Measurements from ENCODE around the gene XYLB. TPM values are rescaled to one million over a fixed set of nuclear protein-coding genes. Genes with fewer than 3 reads are reported as not detected.
"Not testable (repeated sequence)": the region's sequence is repeated elsewhere in the genome, so short reads cannot be mapped to it uniquely, and the experiment has no call there.

Gene XYLB
- total RNA-seq, 3 donors from 2014 or later = 5.2 to 7.9 (median 6.7) TPM

DNA sequence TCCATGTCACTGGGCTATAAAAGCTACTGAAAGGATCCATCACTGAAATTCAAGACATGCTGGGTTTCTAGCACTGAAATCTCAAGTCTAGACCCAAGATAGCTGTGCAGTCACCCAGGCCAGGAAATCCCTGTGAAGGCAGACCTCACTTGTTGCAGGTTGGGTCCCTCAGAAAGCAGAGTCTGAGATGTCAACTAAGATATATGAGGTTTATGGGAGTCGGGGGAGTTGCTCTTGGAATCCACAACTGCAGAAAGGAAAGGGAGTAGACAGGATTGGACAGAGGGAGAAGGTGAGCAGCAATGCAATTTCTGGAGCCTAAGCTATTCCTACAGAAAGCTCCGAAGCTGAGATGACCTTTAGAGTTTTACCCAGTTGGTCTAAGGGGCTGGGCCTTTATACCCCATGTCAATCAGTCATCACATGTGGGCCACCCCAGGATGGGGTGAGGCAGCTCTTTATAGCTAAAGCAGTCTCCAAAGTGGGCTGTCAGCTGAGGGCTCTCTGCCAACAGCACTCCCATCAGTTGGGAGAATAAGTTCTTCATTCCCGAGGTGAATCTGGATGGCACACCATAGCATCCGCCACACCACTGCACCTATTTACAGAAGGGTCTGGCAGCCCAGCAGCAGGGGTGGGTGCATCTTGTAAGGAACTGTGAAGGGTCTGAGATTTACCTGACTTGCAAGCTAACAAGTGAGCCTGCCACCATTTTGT, 54.8 kb downstream of the XYLB start:
- no peaks in the 10 kb centered on the region for H3K4me1 ChIP-seq
- no peak overlapping the region for H3K4me3 ChIP-seq
- no peak overlapping the region for H3K27ac ChIP-seq
- H3K27me3 ChIP-seq = no peaks in the 10 kb centered on the region
- no peaks in the 10 kb centered on the region for H3K9me3 ChIP-seq
- intact Hi-C loops (cut with DNase I; ENCODE audit: low total_unique reads) = no loop called here
- no peak for DNase-seq (ENCODE audit: low spot score in 2 of 2)
- no peak for TF ChIP-seq POLR2AphosphoS5 (IDR thresholded peaks at IDR 0.05)
- no peak for TF ChIP-seq CTCF (IDR thresholded peaks at IDR 0.05)
- no peak for TF ChIP-seq POLR2A (IDR thresholded peaks at IDR 0.05)
- no peaks in the 10 kb centered on the region for H3K36me3 ChIP-seq

GRCh38 chr3:38404286-38404685, 57.7 kb downstream of the XYLB start:
- no peak for DNase-seq (ENCODE audit: low spot score in 2 of 2)
- Histone ChIP-seq H3K4me3 (no peak overlapping the region), H3K36me3 (no peaks in the 10 kb centered on the region), H3K4me1 (no peaks in the 10 kb centered on the region), H3K27me3 (no peaks in the 10 kb centered on the region), H3K27ac (no peak overlapping the region), H3K9me3 (no peaks in the 10 kb centered on the region)
- no peak for TF ChIP-seq CTCF (IDR thresholded peaks at IDR 0.05)
- intact Hi-C loops (cut with DNase I; ENCODE audit: low total_unique reads) = no loop called here

GRCh38 chr3:38411591-38411990, 65.0 kb downstream of the XYLB start:
- DNase-seq (ENCODE audit: low spot score in 2 of 2) = no peak
- Histone ChIP-seq H3K4me1 (no peaks in the 10 kb centered on the region), H3K27ac (no peak overlapping the region), H3K9me3 (no peaks in the 10 kb centered on the region), H3K27me3 (no peaks in the 10 kb centered on the region), H3K4me3 (no peak overlapping the region), H3K36me3 (no peaks in the 10 kb centered on the region)
- intact Hi-C loops (cut with DNase I; ENCODE audit: low total_unique reads) = no loop called here
- TF ChIP-seq CTCF (IDR thresholded peaks at IDR 0.05) (no peak), POLR2A (IDR thresholded peaks at IDR 0.05) (no peak), POLR2AphosphoS5 (IDR thresholded peaks at IDR 0.05) (no peak)

GRCh38 chr3:38420758-38421157, 74.2 kb downstream of the XYLB start:
- H3K4me1 ChIP-seq; H3K27me3 ChIP-seq; H3K4me3 ChIP-seq; H3K27ac ChIP-seq; intact Hi-C loops (cut with DNase I; ENCODE audit: low total_unique reads); DNase-seq (ENCODE audit: low spot score in 2 of 2); H3K9me3 ChIP-seq; H3K36me3 ChIP-seq: not testable (repeated sequence)

DNA sequence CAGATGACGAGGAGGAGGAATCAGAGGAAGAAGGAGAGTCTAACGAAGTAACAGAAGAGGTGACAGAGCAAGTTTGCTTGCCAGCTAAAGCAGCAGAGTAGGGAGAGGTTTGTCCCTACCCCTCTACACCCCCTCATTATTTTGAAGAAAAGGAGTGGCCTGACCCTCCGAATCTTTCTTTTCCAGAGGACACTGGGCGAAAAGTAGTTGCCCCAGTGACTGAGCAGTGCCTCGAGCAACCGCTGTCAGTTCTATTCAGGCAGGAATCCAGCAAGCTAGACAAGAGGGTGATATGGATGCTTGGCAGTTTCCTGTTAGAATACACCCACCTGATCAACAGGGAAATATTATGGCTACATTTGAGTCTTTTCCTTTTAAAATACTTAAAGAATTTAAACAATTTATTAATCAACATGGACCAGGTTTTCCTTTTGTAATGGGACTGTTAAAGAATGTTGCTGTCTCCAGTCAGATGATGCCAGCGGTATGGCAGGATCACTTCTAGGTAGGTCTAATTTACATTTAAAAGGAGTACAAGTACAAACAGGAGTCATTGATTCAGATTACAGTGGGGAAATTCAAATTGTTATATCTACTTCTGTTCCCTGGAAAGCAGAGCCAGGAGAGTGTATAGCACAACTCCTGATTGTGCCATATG, 75.2 kb downstream of the XYLB start:
- H3K27ac ChIP-seq = no peak overlapping the region
- H3K4me1 ChIP-seq = no peaks in the 10 kb centered on the region
- TF ChIP-seq POLR2AphosphoS5 (IDR thresholded peaks at IDR 0.05) = no peak
- TF ChIP-seq POLR2A (IDR thresholded peaks at IDR 0.05) = no peak
- no peak for TF ChIP-seq CTCF (IDR thresholded peaks at IDR 0.05)
- intact Hi-C loops (cut with DNase I; ENCODE audit: low total_unique reads) = no loop called here
- DNase-seq (ENCODE audit: low spot score in 2 of 2) = no peak
- H3K36me3 ChIP-seq = no peaks in the 10 kb centered on the region
- H3K9me3 ChIP-seq = no peaks in the 10 kb centered on the region
- H3K27me3 ChIP-seq = no peaks in the 10 kb centered on the region
- no peak overlapping the region for H3K4me3 ChIP-seq

- DNase-seq (ENCODE audit: low spot score in 2 of 2); intact Hi-C loops (cut with DNase I; ENCODE audit: low total_unique reads); H3K27ac ChIP-seq; H3K9me3 ChIP-seq; H3K4me1 ChIP-seq; H3K4me3 ChIP-seq; H3K27me3 ChIP-seq; H3K36me3 ChIP-seq: not testable (repeated sequence)
These were observed 80.3 kb downstream of the XYLB start for GRCh38 chr3:38426798-38427426.

- intact Hi-C loops (cut with DNase I; ENCODE audit: low total_unique reads) = loop anchor here (5.0 kb wide), 1 partner anchor 1491 kb away; no protein-coding TSS in a partner anchor
These were observed 86.5 kb downstream of the XYLB start for GRCh38 chr3:38432871-38433658.

DNA sequence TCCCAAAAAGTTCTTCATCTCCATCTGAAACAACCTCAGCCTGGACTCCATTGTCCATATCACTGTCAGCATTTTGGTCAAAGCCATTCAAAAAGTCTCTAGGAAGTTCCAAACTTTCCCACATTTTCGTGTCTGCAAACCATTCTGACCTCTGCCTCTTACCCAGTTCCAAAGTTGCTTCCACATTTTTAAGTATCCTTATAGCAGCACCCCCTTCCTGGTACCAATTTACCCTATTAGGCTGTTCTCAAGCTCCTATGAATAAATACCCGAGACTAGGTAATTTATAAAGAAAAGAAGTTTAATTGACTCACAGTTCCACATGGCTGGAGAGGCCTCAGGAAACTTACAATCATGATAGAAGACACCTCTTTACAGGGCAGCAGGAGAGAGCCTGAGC, 87.1 kb downstream of the XYLB start:
- not testable (repeated sequence) for H3K36me3 ChIP-seq; H3K4me1 ChIP-seq; H3K27ac ChIP-seq; H3K27me3 ChIP-seq; DNase-seq (ENCODE audit: low spot score in 2 of 2); H3K4me3 ChIP-seq
- intact Hi-C loops (cut with DNase I; ENCODE audit: low total_unique reads) = loop anchor here (5.0 kb wide), 1 partner anchor 1491 kb away; no protein-coding TSS in a partner anchor
- peaks cover 27 to 39% of the 10 kb centered on the region in 2 donors for H3K9me3 ChIP-seq

More at GRCh38 chr3:38432871-38433658, 86.5 kb downstream of the XYLB start:
- DNase-seq (ENCODE audit: low spot score in 2 of 2); H3K4me1 ChIP-seq; H3K4me3 ChIP-seq; H3K27ac ChIP-seq; H3K36me3 ChIP-seq; H3K27me3 ChIP-seq: not testable (repeated sequence)
- peaks cover 23 to 36% of the 10 kb centered on the region in 2 donors for H3K9me3 ChIP-seq
